Neural progenitor cell (in vitro differentiated cells): Measurements from ENCODE around the gene UMOD.

Experiments
- CTCF ChIP-seq: fragments of 200-600 bp; sonication (generic); IDR thresholded peaks from 2 replicates; pipeline ENCODE4 v1.5.1; 2017; ENCODE audit warnings: antibody characterized with exemption, mild to moderate bottlenecking
- EZH2phosphoT487 ChIP-seq: fragments of 200-600 bp; sonication (generic); IDR thresholded peaks from 2 replicates; pipeline ENCODE4 v1.6.1; 2017; ENCODE audit warnings: antibody characterized with exemption

GRCh38 chr16:20319406-20319805, 33.1 kb downstream of the UMOD start:
- TF ChIP-seq EZH2phosphoT487 (no peak), CTCF (no peak)
